Measurements from ENCODE around the gene TMEM178A.

DNA sequence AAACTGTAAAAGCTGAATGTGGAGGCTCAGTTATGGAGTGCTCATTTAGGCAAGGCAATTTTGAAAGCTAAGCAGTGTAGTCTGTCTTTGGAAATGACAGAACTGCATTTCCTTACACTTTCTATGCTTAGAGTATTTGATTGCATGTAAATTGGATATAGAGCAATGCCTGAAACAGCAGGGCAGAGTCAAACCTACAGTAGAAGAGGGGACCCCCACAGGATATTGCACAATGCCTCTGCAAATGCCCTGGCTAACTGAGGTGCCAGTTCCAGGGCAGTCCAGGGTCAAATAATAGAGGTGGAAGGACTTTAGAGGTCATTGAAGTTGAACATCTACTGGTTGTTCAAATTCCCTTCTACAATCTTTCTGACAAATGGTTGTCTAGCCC, 2.2 kb downstream of the TMEM178A start:
- TF ChIP-seq, protein P1, sequence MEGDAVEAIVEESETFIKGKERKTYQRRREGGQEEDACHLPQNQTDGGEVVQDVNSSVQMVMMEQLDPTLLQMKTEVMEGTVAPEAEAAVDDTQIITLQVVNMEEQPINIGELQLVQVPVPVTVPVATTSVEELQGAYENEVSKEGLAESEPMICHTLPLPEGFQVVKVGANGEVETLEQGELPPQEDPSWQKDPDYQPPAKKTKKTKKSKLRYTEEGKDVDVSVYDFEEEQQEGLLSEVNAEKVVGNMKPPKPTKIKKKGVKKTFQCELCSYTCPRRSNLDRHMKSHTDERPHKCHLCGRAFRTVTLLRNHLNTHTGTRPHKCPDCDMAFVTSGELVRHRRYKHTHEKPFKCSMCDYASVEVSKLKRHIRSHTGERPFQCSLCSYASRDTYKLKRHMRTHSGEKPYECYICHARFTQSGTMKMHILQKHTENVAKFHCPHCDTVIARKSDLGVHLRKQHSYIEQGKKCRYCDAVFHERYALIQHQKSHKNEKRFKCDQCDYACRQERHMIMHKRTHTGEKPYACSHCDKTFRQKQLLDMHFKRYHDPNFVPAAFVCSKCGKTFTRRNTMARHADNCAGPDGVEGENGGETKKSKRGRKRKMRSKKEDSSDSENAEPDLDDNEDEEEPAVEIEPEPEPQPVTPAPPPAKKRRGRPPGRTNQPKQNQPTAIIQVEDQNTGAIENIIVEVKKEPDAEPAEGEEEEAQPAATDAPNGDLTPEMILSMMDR (IDR thresholded peaks at IDR 0.05) = no peak
- no peak for TF ChIP-seq POLR2A (IDR thresholded peaks at IDR 0.05)
